Progenitor cell of endocrine pancreas (in vitro differentiated cells): ENCODE data around the gene CPED1. TPM values are rescaled to one million over a fixed set of nuclear protein-coding genes. Genes with fewer than 3 reads are reported as not detected.

Source experiments
- DNase-seq: peaks from one replicate; pipeline ENCODE4 v3.0.0; 2021; ENCODE audit warnings: low spot score; ENCODE audit not compliant: unreplicated experiment
- H3K27ac Mint-ChIP-seq: 2 replicates; pipeline ENCODE4 v1.8.0; 2021; ENCODE audit warnings: mild to moderate bottlenecking, moderate library complexity, mixed read lengths
- H3K27me3 Mint-ChIP-seq: 2 replicates; pipeline ENCODE4 v1.8.0; 2021; ENCODE audit warnings: mixed read lengths
- H3K36me3 Mint-ChIP-seq: 2 replicates; pipeline ENCODE4 v1.8.0; 2022; ENCODE audit warnings: mixed read lengths; ENCODE audit not compliant: insufficient read depth
- H3K4me1 Mint-ChIP-seq: 2 replicates; pipeline ENCODE4 v1.8.0; 2021; ENCODE audit warnings: low read depth, mixed read lengths
- H3K4me3 Mint-ChIP-seq: 2 replicates; pipeline ENCODE4 v1.8.0; 2021; ENCODE audit warnings: low read depth, mild to moderate bottlenecking, moderate library complexity, mixed read lengths
- H3K9me3 Mint-ChIP-seq: 2 replicates; pipeline ENCODE4 v1.8.0; 2021; ENCODE audit warnings: low read depth, mixed read lengths
- CTCF ChIP-seq: fragments of 200-600 bp; sonication (generic); IDR thresholded peaks from one replicate; pipeline ENCODE4 v1.5.0; 2021; ENCODE audit warnings: antibody characterized with exemption, mild to moderate bottlenecking; ENCODE audit not compliant: unreplicated experiment
- total RNA-seq: library from RNA; stranded (reverse); gene quantifications from 2 replicates; pipeline ENCODE4 v1.2.1, GENCODE V29; 2021

Gene CPED1
- total RNA-seq, 1 donor from 2014 or later = 1.1 TPM

- Mint-ChIP-seq H3K9me3 (peaks cover 6% of the 10 kb centered on the region), H3K27ac (no peak overlapping the region), H3K36me3 (peaks cover 2% of the 10 kb centered on the region), H3K4me3 (no peak overlapping the region), H3K27me3 (no peaks in the 10 kb centered on the region), H3K4me1 (peaks cover 7% of the 10 kb centered on the region)
- no peak for TF ChIP-seq CTCF
- DNase-seq = no peak
Observed at GRCh38 chr7:121045090-121045489, 56.6 kb downstream of the CPED1 start.

GRCh38 chr7:121046009-121046408, 57.5 kb downstream of the CPED1 start:
- H3K27me3 Mint-ChIP-seq = no peaks in the 10 kb centered on the region
- TF ChIP-seq CTCF = no peak
- H3K36me3 Mint-ChIP-seq = peaks cover 2% of the 10 kb centered on the region
- no peak overlapping the region for H3K4me3 Mint-ChIP-seq
- peaks cover 6% of the 10 kb centered on the region for H3K9me3 Mint-ChIP-seq
- no peak for DNase-seq
- no peak overlapping the region for H3K27ac Mint-ChIP-seq
- H3K4me1 Mint-ChIP-seq = peaks cover 7% of the 10 kb centered on the region

- H3K4me3 Mint-ChIP-seq = no peak overlapping the region
- H3K9me3 Mint-ChIP-seq = peaks cover 6% of the 10 kb centered on the region
- H3K27ac Mint-ChIP-seq = no peak overlapping the region
- no peak for DNase-seq
- peaks cover 2% of the 10 kb centered on the region for H3K36me3 Mint-ChIP-seq
- no peaks in the 10 kb centered on the region for H3K27me3 Mint-ChIP-seq
- peaks cover 7% of the 10 kb centered on the region for H3K4me1 Mint-ChIP-seq
- TF ChIP-seq CTCF = no peak
Observed at GRCh38 chr7:121046893-121047468, 58.5 kb downstream of the CPED1 start.

- peaks cover 7% of the 10 kb centered on the region for H3K4me1 Mint-ChIP-seq
- no peaks in the 10 kb centered on the region for H3K27me3 Mint-ChIP-seq
- no peak for TF ChIP-seq CTCF
- no peak for DNase-seq
- H3K36me3 Mint-ChIP-seq = peaks cover 2% of the 10 kb centered on the region
- H3K27ac Mint-ChIP-seq = no peak overlapping the region
- H3K4me3 Mint-ChIP-seq = no peak overlapping the region
- H3K9me3 Mint-ChIP-seq = peaks cover 6% of the 10 kb centered on the region
Observed at GRCh38 chr7:121048195-121048594, 59.7 kb downstream of the CPED1 start.

GRCh38 chr7:121049028-121049791, 60.7 kb downstream of the CPED1 start:
- no peaks in the 10 kb centered on the region for H3K27me3 Mint-ChIP-seq
- H3K9me3 Mint-ChIP-seq = peaks cover 6% of the 10 kb centered on the region
- DNase-seq = no peak
- H3K36me3 Mint-ChIP-seq = peaks cover 2% of the 10 kb centered on the region
- no peak overlapping the region for H3K27ac Mint-ChIP-seq
- H3K4me1 Mint-ChIP-seq = peaks cover 4% of the 10 kb centered on the region
- no peak for TF ChIP-seq CTCF
- H3K4me3 Mint-ChIP-seq = no peak overlapping the region
